Fibroblast of villous mesenchyme (primary cell): ENCODE results near the gene FXN. TPM values are rescaled to one million over a fixed set of nuclear protein-coding genes. Genes with fewer than 3 reads are reported as not detected.

Source experiments
- DNase-seq: peaks from one replicate; pipeline ENCODE4 v3.0.0-alpha.2; 2010; ENCODE audit warnings: low read depth
- H3K4me3 ChIP-seq: 2 replicates; pipeline ENCODE4 v1.5.1; 2011; ENCODE audit warnings: low read depth, mild to moderate bottlenecking, low read length
- total RNA-seq: library from RNA; depleted of rRNA; stranded (reverse); fragments of >200 nt; gene quantifications from 2 replicates; pipeline ENCODE4 v1.2.3, GENCODE V29; 2012
- TF ChIP-seq, protein P1 (sequence below): IDR thresholded peaks from 2 replicates; pipeline ENCODE4 v1.5.1; 2012; ENCODE audit warnings: low read depth, mild to moderate bottlenecking, low read length; ENCODE audit not compliant: insufficient read depth

FXN gene
- total RNA-seq, 1 donor = 2.6 TPM

DNA sequence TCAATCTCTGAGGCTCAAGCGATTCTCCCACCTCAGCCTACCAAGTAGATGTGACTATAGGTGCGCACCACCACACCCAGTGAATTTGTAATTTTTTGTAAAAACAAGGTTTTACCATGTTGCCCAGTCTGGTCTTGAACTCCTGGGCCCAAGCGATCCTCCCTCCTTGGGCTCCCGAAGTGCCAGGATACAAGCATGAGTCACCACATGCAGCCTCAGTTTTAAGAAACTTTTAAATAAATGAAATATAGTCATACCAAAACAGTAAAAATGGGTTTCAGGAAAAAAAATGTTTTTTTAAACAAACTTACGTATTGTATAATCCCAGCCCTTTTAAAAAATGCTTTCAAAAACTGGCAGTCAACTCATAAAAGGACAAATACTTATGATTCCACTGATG lies 26.6 kb downstream of the FXN start:
- no peak overlapping the region for H3K4me3 ChIP-seq
- DNase-seq = no peak
- TF ChIP-seq, protein P1, sequence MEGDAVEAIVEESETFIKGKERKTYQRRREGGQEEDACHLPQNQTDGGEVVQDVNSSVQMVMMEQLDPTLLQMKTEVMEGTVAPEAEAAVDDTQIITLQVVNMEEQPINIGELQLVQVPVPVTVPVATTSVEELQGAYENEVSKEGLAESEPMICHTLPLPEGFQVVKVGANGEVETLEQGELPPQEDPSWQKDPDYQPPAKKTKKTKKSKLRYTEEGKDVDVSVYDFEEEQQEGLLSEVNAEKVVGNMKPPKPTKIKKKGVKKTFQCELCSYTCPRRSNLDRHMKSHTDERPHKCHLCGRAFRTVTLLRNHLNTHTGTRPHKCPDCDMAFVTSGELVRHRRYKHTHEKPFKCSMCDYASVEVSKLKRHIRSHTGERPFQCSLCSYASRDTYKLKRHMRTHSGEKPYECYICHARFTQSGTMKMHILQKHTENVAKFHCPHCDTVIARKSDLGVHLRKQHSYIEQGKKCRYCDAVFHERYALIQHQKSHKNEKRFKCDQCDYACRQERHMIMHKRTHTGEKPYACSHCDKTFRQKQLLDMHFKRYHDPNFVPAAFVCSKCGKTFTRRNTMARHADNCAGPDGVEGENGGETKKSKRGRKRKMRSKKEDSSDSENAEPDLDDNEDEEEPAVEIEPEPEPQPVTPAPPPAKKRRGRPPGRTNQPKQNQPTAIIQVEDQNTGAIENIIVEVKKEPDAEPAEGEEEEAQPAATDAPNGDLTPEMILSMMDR = no peak

DNA sequence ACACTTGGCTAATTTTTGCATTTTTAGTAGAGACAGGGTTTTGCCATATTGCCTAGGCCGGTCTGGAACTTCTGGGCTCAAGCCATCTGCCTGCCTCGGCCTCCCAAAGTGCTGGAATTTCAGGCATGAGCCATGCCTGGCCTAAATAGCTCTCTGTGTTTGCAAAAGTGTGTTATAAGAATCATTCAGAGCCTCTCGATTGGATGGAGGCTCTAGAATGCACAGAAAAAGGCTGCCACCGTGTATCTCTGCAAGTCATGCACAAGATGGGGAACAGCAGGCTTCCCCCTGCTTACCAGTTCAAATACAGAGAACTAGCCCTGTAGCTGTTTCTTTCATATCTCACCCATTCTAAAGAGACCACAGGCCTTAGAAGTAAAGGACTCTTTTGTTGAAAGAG lies 28.3 kb downstream of the FXN start:
- no peak overlapping the region for H3K4me3 ChIP-seq
- TF ChIP-seq, protein P1 = no peak
- DNase-seq = no peak

DNA sequence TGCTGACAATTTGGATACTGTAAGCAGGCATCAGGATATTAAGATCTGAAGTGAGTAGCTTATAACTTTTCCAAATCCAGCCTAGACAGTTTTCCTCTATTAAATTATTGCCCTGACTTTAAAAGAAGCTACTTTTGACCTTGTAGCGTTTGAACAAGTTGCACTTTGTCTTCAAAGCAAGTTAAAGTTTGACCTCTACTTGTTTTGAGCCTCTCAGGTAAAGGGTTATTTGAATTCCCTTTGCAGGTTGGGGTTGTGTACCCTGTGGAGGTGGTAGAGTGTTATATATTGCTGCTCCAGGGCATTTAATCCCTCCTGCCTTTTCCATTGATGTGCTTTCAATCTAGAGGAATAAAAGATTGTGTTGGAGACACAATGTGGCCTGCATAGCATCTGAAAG lies 30.1 kb downstream of the FXN start:
- TF ChIP-seq, protein P1 = no peak
- no peak overlapping the region for H3K4me3 ChIP-seq
- no peak for DNase-seq

DNA sequence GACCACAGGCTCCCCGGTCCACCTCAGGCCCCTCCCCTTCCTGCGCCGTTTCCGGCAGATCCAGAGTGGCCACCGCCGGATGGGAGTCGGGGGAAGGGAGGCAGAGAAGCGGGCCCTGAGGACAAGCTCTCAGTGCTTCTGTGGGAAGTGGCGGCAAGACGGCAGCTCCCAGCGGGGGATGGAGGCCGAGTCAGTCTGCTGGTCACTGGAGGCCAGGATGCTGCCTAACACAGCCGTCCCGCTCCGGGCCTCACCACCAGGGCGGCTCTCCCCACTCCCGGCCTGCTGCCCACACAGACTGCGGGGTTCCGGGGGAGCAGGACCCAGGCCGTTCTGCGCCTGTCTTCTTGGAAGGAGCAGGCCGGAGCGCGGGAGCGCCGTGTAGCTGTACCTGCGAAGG lies 31.4 kb downstream of the FXN start:
- DNase-seq = no peak
- TF ChIP-seq, protein P1 = no peak
- no peak overlapping the region for H3K4me3 ChIP-seq

GRCh38 chr9:69070201-69070600 lies 34.6 kb downstream of the FXN start:
- no peak for DNase-seq
- TF ChIP-seq, protein P1 = no peak
- no peak overlapping the region for H3K4me3 ChIP-seq

- TF ChIP-seq, protein P1 = no peak
- DNase-seq = no peak
- no peak overlapping the region for H3K4me3 ChIP-seq
These were observed 35.5 kb downstream of the FXN start for GRCh38 chr9:69071059-69071458.

- no peak for DNase-seq
- no peak overlapping the region for H3K4me3 ChIP-seq
- TF ChIP-seq, protein P1 = no peak
These were observed 37.6 kb downstream of the FXN start for GRCh38 chr9:69073103-69073502.
